Measurements from ENCODE around the gene GRK4.

GRK4 gene

GRCh38 chr4:3013839-3014350 lies 50.5 kb downstream of the GRK4 start:
- DNase-seq (ENCODE audit: low spot score): peak; percentile 70

- DNase-seq (ENCODE audit: low spot score): no peak
These were observed 53.6 kb downstream of the GRK4 start for GRCh38 chr4:3016961-3017360.

- DNase-seq (ENCODE audit: low spot score): no peak
These were observed 54.1 kb downstream of the GRK4 start for GRCh38 chr4:3017504-3017903.

GRCh38 chr4:3019145-3019846 lies 55.9 kb downstream of the GRK4 start:
- no peak for DNase-seq (ENCODE audit: low spot score)

- DNase-seq (ENCODE audit: low spot score): no peak
These were observed 57.8 kb downstream of the GRK4 start for GRCh38 chr4:3021127-3021526.

- no peak for DNase-seq (ENCODE audit: low spot score)
These were observed 58.3 kb downstream of the GRK4 start for GRCh38 chr4:3021627-3022026.

- no peak for DNase-seq (ENCODE audit: low spot score)
These were observed 58.7 kb downstream of the GRK4 start for GRCh38 chr4:3022112-3022511.

GRCh38 chr4:3022651-3023050 lies 59.3 kb downstream of the GRK4 start:
- no peak for DNase-seq (ENCODE audit: low spot score)

GRCh38 chr4:3025881-3026280 lies 62.5 kb downstream of the GRK4 start:
- DNase-seq (ENCODE audit: low spot score): no peak

GRCh38 chr4:3026540-3026939 lies 63.2 kb downstream of the GRK4 start:
- DNase-seq (ENCODE audit: low spot score): no peak

GRCh38 chr4:3029464-3029863 lies 66.1 kb downstream of the GRK4 start:
- no peak for DNase-seq (ENCODE audit: low spot score)

- no peak for DNase-seq (ENCODE audit: low spot score)
These were observed 67.4 kb downstream of the GRK4 start for GRCh38 chr4:3030566-3031356.

GRCh38 chr4:3031357-3032082 lies 68.1 kb downstream of the GRK4 start:
- DNase-seq (ENCODE audit: low spot score): no peak

- DNase-seq (ENCODE audit: low spot score): no peak
These were observed 70.9 kb downstream of the GRK4 start for GRCh38 chr4:3034231-3034630.

- DNase-seq (ENCODE audit: low spot score): no peak
These were observed 71.9 kb downstream of the GRK4 start for GRCh38 chr4:3035249-3035648.

- DNase-seq (ENCODE audit: low spot score): no peak
These were observed 72.3 kb downstream of the GRK4 start for GRCh38 chr4:3035674-3036073.

- DNase-seq (ENCODE audit: low spot score): no peak
These were observed 73.0 kb downstream of the GRK4 start for GRCh38 chr4:3036131-3036952.

- DNase-seq (ENCODE audit: low spot score): no peak
These were observed 74.6 kb downstream of the GRK4 start for GRCh38 chr4:3037957-3038461.

GRCh38 chr4:3039706-3040366 lies 76.5 kb downstream of the GRK4 start:
- DNase-seq (ENCODE audit: low spot score): no peak

- DNase-seq (ENCODE audit: low spot score): no peak
These were observed 77.3 kb downstream of the GRK4 start for GRCh38 chr4:3040452-3041191.

Measured in HuH-7.5 (cell line).